Embryonic facial prominence (tissue), 1 donor: ENCODE results near the gene GNAZ.

Experiments
- DNase-seq: peaks from one replicate; pipeline ENCODE4 v3.0.0-alpha.2; 2016; ENCODE audit errors: extremely low spot score

The GNAZ gene

DNA sequence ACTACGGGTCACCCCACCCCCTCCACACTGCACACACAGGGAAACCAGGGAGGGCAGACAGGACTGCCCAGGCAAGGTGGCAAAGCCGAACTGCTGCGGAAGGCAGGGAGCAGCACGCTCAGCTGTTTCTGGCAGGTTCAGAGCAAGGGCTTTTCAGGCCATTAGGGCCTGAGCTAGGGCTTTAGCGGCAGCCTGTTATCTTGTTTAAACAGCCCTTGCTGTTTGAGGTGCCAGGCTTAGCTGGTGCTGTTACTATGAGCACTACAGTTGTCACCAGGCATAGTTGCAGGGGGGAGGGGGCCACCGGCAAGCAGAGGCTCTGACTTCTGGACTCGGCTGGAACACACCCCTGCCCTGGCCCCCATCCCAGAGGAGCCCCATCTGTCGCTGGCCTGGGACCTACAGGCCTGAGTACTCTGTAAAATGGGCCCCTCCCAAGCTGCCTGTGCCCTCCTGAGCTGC lies 36.6 kb downstream of the GNAZ start:
- no peak for DNase-seq

GRCh38 chr22:23107487-23108248 lies 37.3 kb downstream of the GNAZ start:
- DNase-seq: no peak

DNA sequence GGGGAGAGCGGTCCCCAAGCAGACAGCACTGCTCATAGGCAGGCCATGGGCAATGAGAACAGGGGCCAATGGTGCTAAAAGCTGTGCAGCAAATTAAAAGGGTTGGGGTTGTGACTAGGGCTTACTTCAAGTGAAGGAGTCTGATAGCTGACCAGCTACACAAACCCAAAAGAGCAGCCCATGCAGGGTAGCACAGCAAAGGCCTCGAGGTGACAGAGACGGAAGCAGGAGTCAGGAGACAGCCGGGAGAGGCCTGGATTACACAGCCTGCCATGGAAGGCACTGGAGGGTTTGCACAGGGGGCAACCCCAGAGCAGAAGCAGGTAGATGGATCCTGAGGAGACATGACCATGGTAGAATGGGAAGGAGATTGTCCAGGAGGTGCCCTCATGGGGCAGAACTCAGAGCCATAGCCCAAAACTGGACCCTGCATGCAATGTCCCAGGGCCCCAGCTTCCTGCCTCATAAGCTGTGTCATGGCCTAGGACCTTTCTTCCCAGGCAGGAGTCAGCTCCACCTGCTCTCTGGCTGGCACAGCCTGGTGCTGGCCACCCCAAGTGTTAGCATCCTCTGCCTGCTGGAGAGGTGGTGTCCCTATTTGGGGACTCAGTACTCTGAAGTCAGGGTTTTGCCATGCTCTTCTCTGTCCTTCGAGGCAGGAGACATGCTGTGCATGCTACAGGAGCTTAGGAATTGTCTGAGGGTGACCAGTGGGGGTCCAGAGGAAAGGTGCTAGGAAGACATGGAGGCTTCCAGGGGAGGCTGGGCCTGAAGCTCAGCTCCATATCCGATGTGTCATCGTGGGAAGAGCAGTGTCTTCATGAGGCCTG lies 38.1 kb downstream of the GNAZ start:
- DNase-seq: no peak

DNA sequence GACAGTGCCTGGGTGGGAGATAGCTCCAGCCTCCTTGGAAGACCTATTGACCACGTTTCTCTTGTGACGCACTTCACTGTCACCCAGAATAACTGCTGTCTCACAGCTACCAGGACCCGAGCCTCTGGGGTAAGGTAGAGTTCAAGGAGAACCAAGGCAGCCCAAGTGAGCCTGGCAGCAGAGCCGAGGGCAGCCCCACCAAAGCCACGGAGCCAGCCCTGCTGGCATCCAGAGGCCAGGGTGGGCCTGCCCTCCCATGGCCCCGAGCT lies 38.7 kb downstream of the GNAZ start:
- no peak for DNase-seq

- no peak for DNase-seq
Measured at GRCh38 chr22:23109441-23109978, 39.2 kb downstream of the GNAZ start.

DNA sequence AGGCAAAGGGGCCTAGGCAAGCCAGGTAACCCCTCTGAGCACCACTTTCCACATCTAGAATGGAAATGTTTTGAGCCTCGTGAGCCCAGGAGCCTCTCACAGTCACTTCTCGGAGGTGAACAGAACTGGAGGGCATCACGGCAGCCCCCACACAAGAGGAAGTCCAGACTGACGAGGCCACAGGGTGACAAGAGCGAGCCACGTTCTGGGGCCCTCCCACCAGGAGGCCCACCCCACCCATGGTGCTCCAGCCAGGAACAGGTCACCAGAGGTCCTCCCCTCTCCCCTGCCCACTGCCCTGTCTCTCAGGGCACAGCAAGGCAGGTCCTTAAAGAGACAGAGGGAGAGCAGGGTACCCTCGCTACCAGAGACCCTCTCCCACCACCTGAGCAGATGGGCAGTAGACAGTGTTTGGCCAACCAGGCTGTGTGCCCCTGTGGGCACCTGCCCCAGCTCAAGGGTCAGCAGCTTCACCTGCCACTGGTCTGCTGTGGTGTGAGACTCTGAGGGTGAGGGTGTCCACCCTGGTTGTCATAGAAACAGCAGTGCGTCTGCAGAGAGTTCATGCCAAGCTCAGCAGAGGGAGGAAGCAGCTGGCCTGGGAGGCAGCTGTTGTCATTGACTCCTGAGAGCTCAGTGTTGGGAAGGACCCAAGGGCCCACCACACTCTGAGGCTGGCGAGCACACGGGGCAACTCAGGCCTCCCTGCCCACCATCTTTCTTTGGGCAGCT lies 40.0 kb downstream of the GNAZ start:
- no peak for DNase-seq

DNA sequence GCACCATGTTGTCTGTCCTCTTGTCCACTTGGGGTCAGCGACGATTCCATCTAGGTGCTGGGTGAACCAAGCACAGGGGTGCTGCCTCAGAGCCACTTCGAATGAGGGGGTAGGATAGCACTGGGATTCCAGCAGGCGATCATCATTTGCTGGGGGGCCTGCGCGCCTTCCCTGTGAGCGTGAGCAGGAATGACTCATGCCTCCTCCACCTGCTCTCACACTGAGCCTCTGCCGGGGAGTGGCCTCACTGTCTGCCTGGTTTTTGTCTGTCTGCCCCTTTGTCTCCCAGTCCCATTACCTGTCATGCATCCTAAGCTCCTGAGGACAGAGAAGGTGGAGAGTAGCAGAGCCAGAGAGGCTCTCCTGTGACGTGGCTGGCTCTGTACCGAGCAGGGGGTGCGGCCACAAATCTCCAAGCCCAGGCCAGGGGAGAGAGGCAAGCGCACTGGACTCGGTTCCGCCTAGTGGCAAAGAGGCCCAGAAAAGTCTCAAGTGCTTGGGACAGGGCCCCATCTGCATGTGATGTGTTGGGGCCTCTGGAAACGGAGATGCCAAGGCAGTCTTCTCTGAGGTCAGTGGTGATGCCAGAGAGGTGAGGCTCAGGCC lies 40.7 kb downstream of the GNAZ start:
- DNase-seq: no peak

GRCh38 chr22:23112472-23113012 lies 42.2 kb downstream of the GNAZ start:
- no peak for DNase-seq

- no peak for DNase-seq
Measured at GRCh38 chr22:23113067-23113846, 42.9 kb downstream of the GNAZ start.

DNA sequence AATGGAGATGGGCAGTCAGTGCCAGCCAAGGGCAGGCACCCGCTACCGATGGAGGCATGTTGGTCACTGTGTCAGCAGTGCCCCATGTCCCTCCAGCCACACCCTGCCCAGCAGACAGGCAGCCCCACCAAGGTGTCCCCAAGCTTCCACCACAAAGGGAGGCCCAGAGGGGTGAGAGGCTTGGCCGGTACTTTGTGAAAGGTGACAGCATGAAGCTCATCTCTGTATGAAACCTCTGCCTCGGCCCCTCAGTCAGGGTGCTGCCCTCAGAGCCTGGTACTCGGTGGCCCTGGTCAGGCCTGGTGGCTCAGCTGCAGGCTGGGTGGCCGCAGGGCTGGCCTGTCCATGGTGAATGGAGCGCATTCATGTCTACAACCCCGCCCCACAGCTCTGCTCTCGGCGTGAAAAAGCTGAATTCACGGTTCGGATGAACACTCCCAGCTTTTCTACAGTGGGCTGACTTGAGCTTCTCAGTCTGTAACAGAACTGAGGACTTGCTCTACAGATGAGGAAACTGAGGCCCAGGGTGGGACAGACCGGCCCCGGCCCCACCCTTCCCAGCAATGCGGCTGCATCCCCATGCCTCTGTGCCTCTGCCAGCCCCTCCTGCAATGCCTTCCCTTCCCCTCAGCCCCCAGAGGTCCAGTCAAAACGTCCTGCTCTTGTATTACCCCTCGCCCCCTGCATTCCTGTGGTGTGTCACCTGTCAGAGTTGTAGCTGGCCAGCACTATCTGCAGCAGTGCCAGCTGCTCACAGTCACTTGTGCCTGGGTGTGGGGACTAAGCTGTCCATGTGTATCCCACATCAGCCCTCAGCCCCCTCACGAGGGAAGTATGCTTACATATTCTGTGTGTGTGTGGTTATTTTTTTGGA lies 43.8 kb downstream of the GNAZ start:
- DNase-seq: no peak

- no peak for DNase-seq
Measured at GRCh38 chr22:23114721-23115020, 44.4 kb downstream of the GNAZ start.

- no peak for DNase-seq
Measured at GRCh38 chr22:23115369-23115768, 45.0 kb downstream of the GNAZ start.

GRCh38 chr22:23115825-23116494 lies 45.6 kb downstream of the GNAZ start:
- no peak for DNase-seq

DNA sequence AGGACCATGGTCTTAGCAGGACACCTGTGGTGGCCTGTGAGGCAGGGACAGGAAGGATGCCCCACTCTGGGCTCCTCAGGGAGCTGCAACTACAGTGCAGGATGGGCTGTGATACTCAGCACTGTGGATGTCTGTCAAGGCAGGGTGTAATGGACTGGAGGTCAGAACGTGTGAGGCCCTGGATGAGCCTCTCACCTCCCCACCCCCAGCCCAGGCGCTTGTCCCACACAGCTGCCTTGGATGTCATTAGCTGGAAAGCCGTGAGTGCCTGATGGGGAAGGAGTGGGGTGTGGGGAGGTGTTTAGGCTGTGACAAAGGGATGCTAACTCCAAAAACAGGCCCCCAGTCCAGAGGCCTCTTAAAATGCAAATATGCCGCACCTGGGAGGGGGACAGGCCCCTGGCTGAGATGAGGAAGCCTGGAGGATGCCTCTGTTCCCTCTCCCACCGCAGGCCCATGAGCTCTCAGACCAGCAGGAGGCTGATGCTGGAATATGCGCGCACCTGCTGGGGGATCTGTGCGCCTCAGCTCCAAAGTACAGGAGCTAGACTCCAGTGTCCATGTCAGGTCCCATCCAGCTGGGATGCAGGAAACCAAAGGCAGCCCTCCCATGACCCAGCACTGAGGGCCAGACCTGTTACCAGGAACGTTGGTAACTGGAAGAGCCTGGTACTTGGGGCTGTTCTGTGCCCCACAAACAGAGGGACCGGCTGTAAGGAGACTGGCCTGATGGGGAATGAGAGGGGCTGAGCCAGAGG lies 46.4 kb downstream of the GNAZ start:
- DNase-seq: no peak

DNA sequence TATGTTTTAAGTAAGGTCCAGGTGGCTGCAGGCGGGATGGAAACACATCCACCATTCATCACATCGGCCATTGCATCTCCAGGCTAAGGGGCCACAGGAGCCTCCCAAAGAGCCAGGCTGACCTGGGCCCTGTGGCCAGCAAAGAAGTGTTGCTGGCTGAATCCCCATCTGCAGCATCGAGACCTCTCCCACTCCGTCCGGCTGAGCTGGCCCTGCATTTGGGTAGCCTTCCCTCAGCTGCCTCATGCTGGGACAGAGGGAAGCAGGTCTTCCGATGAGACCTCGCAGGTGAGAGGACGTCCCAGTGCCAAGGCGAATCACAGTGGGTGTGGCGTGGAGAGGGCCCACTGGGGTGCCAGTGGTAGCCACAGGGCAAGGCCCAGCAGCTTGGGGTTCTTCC lies 47.0 kb downstream of the GNAZ start:
- no peak for DNase-seq

GRCh38 chr22:23117891-23118646 lies 47.8 kb downstream of the GNAZ start:
- no peak for DNase-seq

GRCh38 chr22:23118647-23119493 lies 48.6 kb downstream of the GNAZ start:
- DNase-seq: no peak
